ENCODE results near the gene LCE4A. TPM values are rescaled to one million over a fixed set of nuclear protein-coding genes. Genes with fewer than 3 reads are reported as not detected.
"Not testable (repeated sequence)": the region's sequence is repeated elsewhere in the genome, so short reads cannot be mapped to it uniquely, and the experiment has no call there.

Gene LCE4A
- total RNA-seq (2014; rRNA removed) (not detected in 2 replicates), Bru-seq, nascent RNA (not detected), BruChase-seq, experiment 1, labeled RNA remaining after a 6-hour chase (not detected), BruChase-seq, experiment 2, labeled RNA remaining after a 2-hour chase (not detected)
- long read RNA-seq: 0 reads

DNA sequence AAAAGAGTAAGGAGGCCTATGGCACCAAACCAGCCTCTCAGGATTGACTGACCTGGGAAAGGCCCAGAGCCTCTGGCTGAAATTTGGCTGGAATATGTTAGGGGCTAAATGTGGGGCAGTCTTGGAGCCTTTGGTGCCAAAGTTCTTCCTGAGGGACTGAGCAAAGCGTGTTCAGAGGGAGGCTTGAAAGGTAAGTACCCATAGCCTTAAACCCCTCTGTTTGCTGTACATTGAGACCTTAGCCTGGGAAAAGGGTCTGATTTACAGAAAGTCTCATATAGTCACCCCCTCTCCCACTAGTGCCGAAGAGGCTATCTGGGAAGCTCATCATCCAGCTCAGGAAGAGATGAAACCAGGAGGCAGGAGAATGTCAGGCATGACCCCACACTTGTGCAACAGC is at the start of gene LCE4A:
Gene LCE4A (plus strand): TSS at position 301 of the 400 bp plus-strand sequence. CDS start 916 bp downstream, outside the sequence.
- intact Hi-C loops (cut with micrococcal nuclease): no loop called here
- TF ChIP-seq EZH2phosphoT487 (IDR thresholded peaks at IDR 0.05; ENCODE audit: borderline replicate concordance, low read length) (no peak), EZH2 (IDR thresholded peaks at IDR 0.05; ENCODE audit: low read length, unreplicated experiment) (no peak)
- TF ChIP-seq, protein P1, sequence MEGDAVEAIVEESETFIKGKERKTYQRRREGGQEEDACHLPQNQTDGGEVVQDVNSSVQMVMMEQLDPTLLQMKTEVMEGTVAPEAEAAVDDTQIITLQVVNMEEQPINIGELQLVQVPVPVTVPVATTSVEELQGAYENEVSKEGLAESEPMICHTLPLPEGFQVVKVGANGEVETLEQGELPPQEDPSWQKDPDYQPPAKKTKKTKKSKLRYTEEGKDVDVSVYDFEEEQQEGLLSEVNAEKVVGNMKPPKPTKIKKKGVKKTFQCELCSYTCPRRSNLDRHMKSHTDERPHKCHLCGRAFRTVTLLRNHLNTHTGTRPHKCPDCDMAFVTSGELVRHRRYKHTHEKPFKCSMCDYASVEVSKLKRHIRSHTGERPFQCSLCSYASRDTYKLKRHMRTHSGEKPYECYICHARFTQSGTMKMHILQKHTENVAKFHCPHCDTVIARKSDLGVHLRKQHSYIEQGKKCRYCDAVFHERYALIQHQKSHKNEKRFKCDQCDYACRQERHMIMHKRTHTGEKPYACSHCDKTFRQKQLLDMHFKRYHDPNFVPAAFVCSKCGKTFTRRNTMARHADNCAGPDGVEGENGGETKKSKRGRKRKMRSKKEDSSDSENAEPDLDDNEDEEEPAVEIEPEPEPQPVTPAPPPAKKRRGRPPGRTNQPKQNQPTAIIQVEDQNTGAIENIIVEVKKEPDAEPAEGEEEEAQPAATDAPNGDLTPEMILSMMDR (conservative IDR thresholded peaks at IDR 0.05; ENCODE audit: low read depth, low read length): no peak
- no TSS peak for BruUV-seq (replicated peaks)
- no peaks in the 10 kb centered on the region for H3K9me3 ChIP-seq (ENCODE audit: low read length)
- H3K79me2 ChIP-seq (ENCODE audit: low read length): no peaks in the 10 kb centered on the region
- DNase-seq (no peak), ATAC-seq (no peak)
- ChIA-PET POLR2A (ENCODE audit: unreplicated experiment) (no interaction called here), CTCF (no interaction called here)
- no peak within 1 kb of the TSS for H3K4me3 ChIP-seq (ENCODE audit: low read length)
- H2AFZ ChIP-seq (ENCODE audit: low read length): no peak within 1 kb of the TSS
- H3K27me3 ChIP-seq (ENCODE audit: low read length): peaks cover 11% of the 10 kb centered on the region; the same call in 1 of the 2 replicates
- H3K9ac ChIP-seq (ENCODE audit: low read length): no peak within 1 kb of the TSS
- no peak within 1 kb of the TSS for H3K27ac ChIP-seq (ENCODE audit: low read length)
- no peaks in the 10 kb centered on the region for H3F3A ChIP-seq (ENCODE audit: low read length, unreplicated experiment)
- no peaks in the 10 kb centered on the region for H4K20me1 ChIP-seq (ENCODE audit: low read length)
- H3K4me2 ChIP-seq (ENCODE audit: low read length): no peak within 1 kb of the TSS
- H3K36me3 ChIP-seq (ENCODE audit: low read depth, low read length): no peaks in the 10 kb centered on the region
- no peaks in the 10 kb centered on the region for H3K4me1 ChIP-seq (ENCODE audit: insufficient read depth, low read length)
- H3K9me2 ChIP-seq (replicated peaks; ENCODE audit: low read length): no peaks in the 10 kb centered on the region

DNA sequence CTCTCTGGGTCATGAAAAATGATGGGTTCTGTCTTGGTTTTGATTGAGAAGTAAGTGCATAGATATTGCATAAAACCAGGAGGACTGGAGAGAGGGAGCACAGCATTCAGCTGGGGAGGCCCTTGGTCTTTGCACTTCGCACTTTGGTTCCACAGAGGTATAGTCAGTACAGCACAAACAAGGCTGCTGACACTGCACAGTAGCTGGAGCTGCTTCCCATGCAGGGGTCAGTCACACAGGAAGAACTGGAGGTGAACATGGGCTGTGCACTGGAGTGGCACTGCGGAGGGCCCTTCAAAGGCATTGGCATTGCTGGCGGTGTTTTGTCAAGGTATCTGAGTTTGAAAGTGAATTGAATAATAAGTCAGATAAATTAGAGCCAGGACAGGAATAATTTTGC is 49.3 kb upstream of the LCE4A start:
- DNase-seq (no peak), ATAC-seq (no peak)
- H3K9me3 ChIP-seq (ENCODE audit: low read length): no peaks in the 10 kb centered on the region
- H3F3A ChIP-seq (ENCODE audit: low read length, unreplicated experiment): no peaks in the 10 kb centered on the region
- no peak overlapping the region for H2AFZ ChIP-seq (ENCODE audit: low read length)
- no peaks in the 10 kb centered on the region for H3K36me3 ChIP-seq (ENCODE audit: low read depth, low read length)
- no peaks in the 10 kb centered on the region for H3K9me2 ChIP-seq (replicated peaks; ENCODE audit: low read length)
- H3K79me2 ChIP-seq (ENCODE audit: low read length): no peaks in the 10 kb centered on the region
- ChIA-PET CTCF (no interaction called here), POLR2A (ENCODE audit: unreplicated experiment) (no interaction called here)
- BruUV-seq (replicated peaks): no TSS peak
- TF ChIP-seq EZH2 (IDR thresholded peaks at IDR 0.05; ENCODE audit: low read length, unreplicated experiment) (no peak), EZH2phosphoT487 (IDR thresholded peaks at IDR 0.05; ENCODE audit: borderline replicate concordance, low read length) (no peak)
- TF ChIP-seq, protein P1 (conservative IDR thresholded peaks at IDR 0.05; ENCODE audit: low read depth, low read length): no peak
- no peak overlapping the region for H3K4me3 ChIP-seq (ENCODE audit: low read length)
- intact Hi-C loops (cut with micrococcal nuclease): no loop called here
- H3K27ac ChIP-seq (ENCODE audit: low read length): no peak overlapping the region
- no peak overlapping the region for H3K4me2 ChIP-seq (ENCODE audit: low read length)
- peaks cover 33% of the 10 kb centered on the region for H3K27me3 ChIP-seq (ENCODE audit: low read length)
- no peak overlapping the region for H3K9ac ChIP-seq (ENCODE audit: low read length)
- H4K20me1 ChIP-seq (ENCODE audit: low read length): no peaks in the 10 kb centered on the region
- no peaks in the 10 kb centered on the region for H3K4me1 ChIP-seq (ENCODE audit: insufficient read depth, low read length)

GRCh38 chr1:152663098-152663497 is 44.9 kb upstream of the LCE4A start, which contains the start of gene LCE2D:
Gene LCE2D, plus strand, starts transcription at chr1:152663380. Its CDS starts 726 bp downstream, at chr1:152664106.
- no peak for ATAC-seq
- H3F3A ChIP-seq (ENCODE audit: low read length, unreplicated experiment): no peaks in the 10 kb centered on the region

DNA sequence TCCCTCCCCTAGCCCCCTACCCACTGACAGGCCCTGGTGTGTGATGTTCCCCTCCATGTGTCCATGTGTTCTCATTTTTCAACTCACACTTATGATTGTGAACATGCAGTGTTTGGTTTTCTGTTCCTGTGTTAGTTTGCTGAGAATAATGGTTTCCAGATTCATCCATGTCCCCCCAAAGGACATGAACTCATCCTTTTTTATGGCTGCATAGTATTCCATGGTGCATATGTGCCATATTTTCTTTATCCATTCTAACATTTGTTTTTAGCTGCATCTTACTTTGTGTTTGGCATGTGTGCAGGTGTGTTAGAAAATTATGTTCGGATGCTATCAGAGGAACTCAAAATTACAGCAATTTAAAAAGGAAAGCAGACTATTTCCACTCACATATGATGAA is 41.8 kb upstream of the LCE4A start:
- H3K4me3 ChIP-seq (ENCODE audit: low read length); H3F3A ChIP-seq (ENCODE audit: low read length, unreplicated experiment); H3K9ac ChIP-seq (ENCODE audit: low read length); H3K9me2 ChIP-seq (replicated peaks; ENCODE audit: low read length); H3K9me3 ChIP-seq (ENCODE audit: low read length); H3K79me2 ChIP-seq (ENCODE audit: low read length); DNase-seq; H2AFZ ChIP-seq (ENCODE audit: low read length); H3K4me1 ChIP-seq (ENCODE audit: insufficient read depth, low read length); H4K20me1 ChIP-seq (ENCODE audit: low read length); ATAC-seq; POLR2A ChIA-PET (ENCODE audit: unreplicated experiment); H3K27ac ChIP-seq (ENCODE audit: low read length); H3K4me2 ChIP-seq (ENCODE audit: low read length); CTCF ChIA-PET; intact Hi-C loops (cut with micrococcal nuclease); H3K36me3 ChIP-seq (ENCODE audit: low read depth, low read length); BruUV-seq (replicated peaks): not testable (repeated sequence)
- H3K27me3 ChIP-seq (ENCODE audit: low read length): 0 out of 2 replicates have a peak, but pooled peaks cover 11% of the 10 kb centered on the region

More at GRCh38 chr1:152663098-152663497, 44.9 kb upstream of the LCE4A start, which contains the start of gene LCE2D:
- no TSS peak for BruUV-seq (replicated peaks)
- Histone ChIP-seq H3K9ac (ENCODE audit: low read length) (no peak within 1 kb of the TSS), H4K20me1 (ENCODE audit: low read length) (no peaks in the 10 kb centered on the region), H3K27ac (ENCODE audit: low read length) (no peak within 1 kb of the TSS), H3K36me3 (ENCODE audit: low read depth, low read length) (no peaks in the 10 kb centered on the region), H3K4me1 (ENCODE audit: insufficient read depth, low read length) (no peaks in the 10 kb centered on the region), H3K4me3 (ENCODE audit: low read length) (no peak within 1 kb of the TSS), H3K27me3 (ENCODE audit: low read length) (peaks cover 33% of the 10 kb centered on the region), H3K9me2 (replicated peaks; ENCODE audit: low read length) (no peaks in the 10 kb centered on the region), H3K4me2 (ENCODE audit: low read length) (no peak within 1 kb of the TSS), H3K9me3 (ENCODE audit: low read length) (no peaks in the 10 kb centered on the region), H2AFZ (ENCODE audit: low read length) (no peak within 1 kb of the TSS), H3K79me2 (ENCODE audit: low read length) (no peaks in the 10 kb centered on the region)
- intact Hi-C loops (cut with micrococcal nuclease): no loop called here
- ChIA-PET POLR2A (ENCODE audit: unreplicated experiment) (no interaction called here), CTCF (no interaction called here)
- no peak for TF ChIP-seq EZH2 (IDR thresholded peaks at IDR 0.05; ENCODE audit: low read length, unreplicated experiment)
- TF ChIP-seq, protein P1 (conservative IDR thresholded peaks at IDR 0.05; ENCODE audit: low read depth, low read length): no peak
- no peak for TF ChIP-seq EZH2phosphoT487 (IDR thresholded peaks at IDR 0.05; ENCODE audit: borderline replicate concordance, low read length)
- DNase-seq: no peak
